Osteoblast (primary cell): ENCODE results near the gene LCE3B. TPM values are rescaled to one million over a fixed set of nuclear protein-coding genes. Genes with fewer than 3 reads are reported as not detected.

Experiments
- DNase-seq: peaks from one replicate; pipeline ENCODE4 v3.0.0; 2011; ENCODE audit warnings: low spot score, mixed read lengths; ENCODE audit not compliant: insufficient read length; ENCODE audit errors: missing footprints
- H2AFZ ChIP-seq: 2 replicates; pipeline ENCODE4 v1.6.0; 2011; ENCODE audit warnings: mild to moderate bottlenecking, low read length
- H3K27ac ChIP-seq: 2 replicates; pipeline ENCODE4 v1.5.1; 2011; ENCODE audit warnings: mild to moderate bottlenecking, low read depth, low read length, moderate library complexity
- H3K27me3 ChIP-seq: 2 replicates; pipeline ENCODE4 v1.6.0; 2012; ENCODE audit warnings: mild to moderate bottlenecking, control low read depth, inconsistent platforms, low read length, moderate library complexity; ENCODE audit not compliant: insufficient read depth
- H3K36me3 ChIP-seq: 2 replicates; pipeline ENCODE4 v1.5.1; 2011; ENCODE audit warnings: mild to moderate bottlenecking, low read length, control low read depth, moderate library complexity; ENCODE audit not compliant: insufficient read depth
- H3K4me1 ChIP-seq: 2 replicates; pipeline ENCODE4 v1.5.1; 2011; ENCODE audit warnings: mild to moderate bottlenecking, low read length, control low read depth, moderate library complexity; ENCODE audit not compliant: insufficient read depth
- H3K4me2 ChIP-seq: 2 replicates; pipeline ENCODE4 v1.6.0; 2011; ENCODE audit warnings: mild to moderate bottlenecking, low read length; ENCODE audit not compliant: insufficient read depth
- H3K4me3 ChIP-seq: fragments of 200-600 bp; sonication (generic); 3 replicates; pipeline ENCODE4 v1.5.1; 2012; ENCODE audit warnings: mild to moderate bottlenecking, low read length, inconsistent platforms; ENCODE audit not compliant: insufficient read depth
- H3K79me2 ChIP-seq: 2 replicates; pipeline ENCODE4 v1.6.0; 2012; ENCODE audit warnings: mild to moderate bottlenecking, low read length, control low read depth, inconsistent platforms; ENCODE audit not compliant: insufficient read depth
- H3K9me3 ChIP-seq: 2 replicates; pipeline ENCODE4 v1.5.1; 2011; ENCODE audit warnings: low read depth, low read length, control low read depth
- H4K20me1 ChIP-seq: 2 replicates; pipeline ENCODE4 v1.6.0; 2012; ENCODE audit warnings: mild to moderate bottlenecking, low read length, control low read depth; ENCODE audit not compliant: insufficient read depth
- total RNA-seq: library from RNA; depleted of rRNA; stranded (reverse); fragments of >200 nt; gene quantifications from 2 replicates; pipeline ENCODE4 v1.2.3, GENCODE V29; 2012
- TF ChIP-seq, protein P1 (sequence below): IDR thresholded peaks from 2 replicates; pipeline ENCODE4 v1.5.1; 2011; ENCODE audit warnings: mild to moderate bottlenecking, low read depth, low read length, moderate library complexity; ENCODE audit errors: extremely low read depth

Gene LCE3B, protein sequence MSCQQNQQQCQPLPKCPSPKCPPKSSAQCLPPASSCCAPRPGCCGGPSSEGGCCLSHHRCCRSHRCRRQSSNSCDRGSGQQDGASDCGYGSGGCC
- not detected in 2 replicates for total RNA-seq

DNA sequence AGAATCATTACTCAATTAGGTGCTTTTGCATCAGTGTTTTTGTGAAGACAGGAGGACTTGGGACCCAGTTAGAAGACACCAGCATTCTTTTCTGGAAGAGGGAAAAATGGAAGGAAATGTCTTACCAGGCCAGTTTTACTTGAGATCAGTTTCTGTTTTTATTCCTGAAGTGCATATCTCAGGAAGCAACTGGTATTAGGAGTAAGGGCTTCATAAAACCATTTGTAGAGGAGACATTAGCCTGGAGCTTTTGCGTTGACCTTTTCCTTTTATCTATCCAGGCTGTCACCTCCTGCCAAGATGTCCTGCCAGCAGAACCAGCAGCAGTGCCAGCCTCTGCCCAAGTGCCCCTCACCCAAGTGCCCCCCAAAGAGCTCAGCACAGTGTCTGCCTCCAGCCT is at the start of gene LCE3B:
Gene LCE3B, plus strand, starts transcription at position 301 of the 400 bp plus-strand sequence. Its CDS starts 0 bp downstream, at position 301.
- no peaks in the 10 kb centered on the region for H3K79me2 ChIP-seq
- TF ChIP-seq, protein P1, sequence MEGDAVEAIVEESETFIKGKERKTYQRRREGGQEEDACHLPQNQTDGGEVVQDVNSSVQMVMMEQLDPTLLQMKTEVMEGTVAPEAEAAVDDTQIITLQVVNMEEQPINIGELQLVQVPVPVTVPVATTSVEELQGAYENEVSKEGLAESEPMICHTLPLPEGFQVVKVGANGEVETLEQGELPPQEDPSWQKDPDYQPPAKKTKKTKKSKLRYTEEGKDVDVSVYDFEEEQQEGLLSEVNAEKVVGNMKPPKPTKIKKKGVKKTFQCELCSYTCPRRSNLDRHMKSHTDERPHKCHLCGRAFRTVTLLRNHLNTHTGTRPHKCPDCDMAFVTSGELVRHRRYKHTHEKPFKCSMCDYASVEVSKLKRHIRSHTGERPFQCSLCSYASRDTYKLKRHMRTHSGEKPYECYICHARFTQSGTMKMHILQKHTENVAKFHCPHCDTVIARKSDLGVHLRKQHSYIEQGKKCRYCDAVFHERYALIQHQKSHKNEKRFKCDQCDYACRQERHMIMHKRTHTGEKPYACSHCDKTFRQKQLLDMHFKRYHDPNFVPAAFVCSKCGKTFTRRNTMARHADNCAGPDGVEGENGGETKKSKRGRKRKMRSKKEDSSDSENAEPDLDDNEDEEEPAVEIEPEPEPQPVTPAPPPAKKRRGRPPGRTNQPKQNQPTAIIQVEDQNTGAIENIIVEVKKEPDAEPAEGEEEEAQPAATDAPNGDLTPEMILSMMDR = no peak
- H4K20me1 ChIP-seq = no peaks in the 10 kb centered on the region
- no peak within 1 kb of the TSS for H3K27ac ChIP-seq
- no peak within 1 kb of the TSS for H3K4me2 ChIP-seq
- no peaks in the 10 kb centered on the region for H3K27me3 ChIP-seq
- no peaks in the 10 kb centered on the region for H3K36me3 ChIP-seq
- no peaks in the 10 kb centered on the region for H3K4me1 ChIP-seq
- no peak within 1 kb of the TSS for H3K4me3 ChIP-seq
- no peaks in the 10 kb centered on the region for H3K9me3 ChIP-seq
- no peak for DNase-seq
- H2AFZ ChIP-seq = no peak within 1 kb of the TSS

DNA sequence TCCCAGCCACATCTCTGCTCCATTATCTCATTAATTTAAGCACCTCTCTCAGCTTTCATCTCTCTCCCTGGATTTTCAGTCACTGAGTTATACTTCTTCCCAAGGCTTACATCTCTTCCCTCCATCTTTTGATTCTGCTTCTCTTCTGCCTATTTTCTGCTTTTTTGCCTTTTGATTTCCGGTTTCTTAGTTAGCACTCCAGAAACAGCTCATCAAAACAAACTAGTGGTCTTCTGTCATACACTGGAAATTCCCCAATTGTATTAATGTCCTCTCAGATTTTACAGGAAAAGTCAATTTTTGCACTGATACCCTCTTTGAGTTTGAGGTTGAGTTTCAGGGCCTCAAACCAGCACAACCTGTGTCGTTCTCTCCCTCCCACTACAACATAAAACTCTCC is 48.5 kb upstream of the LCE3B start:
- H3K79me2 ChIP-seq = no peaks in the 10 kb centered on the region
- no peaks in the 10 kb centered on the region for H3K9me3 ChIP-seq
- TF ChIP-seq, protein P1 = no peak
- H2AFZ ChIP-seq = no peak overlapping the region
- no peaks in the 10 kb centered on the region for H3K4me1 ChIP-seq
- no peak for DNase-seq
- no peaks in the 10 kb centered on the region for H3K36me3 ChIP-seq
- H3K4me3 ChIP-seq = no peak overlapping the region
- no peaks in the 10 kb centered on the region for H4K20me1 ChIP-seq
- H3K27ac ChIP-seq = no peak overlapping the region
- H3K27me3 ChIP-seq = no peaks in the 10 kb centered on the region
- no peak overlapping the region for H3K4me2 ChIP-seq

DNA sequence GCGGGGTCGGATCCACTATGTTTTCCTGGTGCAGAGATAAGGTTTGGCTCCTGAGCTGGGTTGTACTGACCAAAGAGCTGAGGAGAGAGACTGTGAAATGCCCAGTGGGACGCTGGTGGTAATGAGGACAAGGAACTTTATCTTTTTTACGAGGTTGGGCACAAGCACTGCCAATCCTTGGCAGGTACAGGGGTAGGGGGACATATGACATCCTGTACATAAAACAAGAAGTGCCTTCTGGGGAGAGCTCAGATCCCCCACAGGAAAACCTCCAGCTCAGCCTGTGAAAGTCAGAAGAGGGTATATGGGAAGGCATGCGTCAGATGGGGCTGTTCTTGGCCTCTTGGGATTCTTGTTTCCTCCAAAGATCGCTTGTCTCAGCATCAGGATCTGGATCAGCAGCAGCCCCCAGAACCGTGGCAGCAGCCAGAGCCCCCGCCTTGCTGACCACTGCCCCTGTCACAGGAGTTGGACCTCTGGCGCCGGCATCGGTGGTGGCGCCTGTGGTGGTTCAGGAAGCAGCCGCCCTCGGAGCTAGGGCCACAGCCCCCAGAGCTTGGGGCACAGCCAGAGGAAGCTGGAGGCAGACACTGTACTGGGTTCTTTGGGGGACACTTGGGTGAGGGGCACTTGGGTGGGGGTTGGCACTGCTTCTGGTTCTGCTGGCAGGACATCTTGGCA is 47.9 kb upstream of the LCE3B start:
- H3K27me3 ChIP-seq = no peaks in the 10 kb centered on the region
- no peak overlapping the region for H3K27ac ChIP-seq
- no peaks in the 10 kb centered on the region for H4K20me1 ChIP-seq
- no peaks in the 10 kb centered on the region for H3K36me3 ChIP-seq
- no peak overlapping the region for H2AFZ ChIP-seq
- no peak overlapping the region for H3K4me3 ChIP-seq
- no peak overlapping the region for H3K4me2 ChIP-seq
- no peak for DNase-seq
- H3K79me2 ChIP-seq = no peaks in the 10 kb centered on the region
- no peaks in the 10 kb centered on the region for H3K9me3 ChIP-seq
- H3K4me1 ChIP-seq = no peaks in the 10 kb centered on the region
- TF ChIP-seq, protein P1 = no peak

DNA sequence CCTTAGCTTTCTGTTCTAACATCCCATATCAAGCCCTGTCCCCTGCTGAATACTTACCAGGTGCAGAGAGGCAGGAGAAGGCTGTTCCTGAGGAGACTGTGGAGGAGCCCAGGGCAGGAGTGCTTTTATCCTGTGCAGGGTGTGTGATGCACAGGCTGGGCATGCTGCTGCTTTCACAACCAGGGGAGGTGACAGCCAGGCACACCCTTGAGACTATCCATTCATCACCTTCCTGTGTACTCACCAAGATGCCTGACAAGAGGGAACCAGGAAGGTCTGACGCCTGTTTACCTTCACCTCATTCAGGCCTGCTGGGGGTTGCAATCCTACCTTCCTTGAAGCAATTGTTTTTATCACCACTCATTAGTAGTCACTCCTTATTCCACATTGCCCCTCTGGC is 46.9 kb upstream of the LCE3B start, which contains the start of gene LCE3E:
Gene LCE3E, minus strand, starts transcription at position 100 of the 400 bp plus-strand sequence. CDS start 572 bp downstream, outside the sequence.
- Histone ChIP-seq H3K79me2 (no peaks in the 10 kb centered on the region), H3K27me3 (no peaks in the 10 kb centered on the region), H2AFZ (no peak within 1 kb of the TSS), H3K4me2 (no peak within 1 kb of the TSS), H4K20me1 (no peaks in the 10 kb centered on the region), H3K9me3 (no peaks in the 10 kb centered on the region), H3K36me3 (no peaks in the 10 kb centered on the region), H3K27ac (no peak within 1 kb of the TSS), H3K4me1 (no peaks in the 10 kb centered on the region), H3K4me3 (no peak within 1 kb of the TSS)
- DNase-seq = no peak
- TF ChIP-seq, protein P1 = no peak
